OCI-LY7 (cell line): ENCODE data around the gene GDPD4.

ENCODE experiments used
- CTCF ChIP-seq: fragments of 200-600 bp; sonication (generic); conservative IDR thresholded peaks from 2 replicates; pipeline ENCODE4 v1.5.1; 2014; ENCODE audit warnings: mild to moderate bottlenecking, antibody characterized with exemption, low read length, moderate library complexity, mixed read lengths
- EZH2phosphoT487 ChIP-seq: fragments of 200-600 bp; sonication (generic); IDR thresholded peaks from 2 replicates; pipeline ENCODE4 v1.6.1; 2018; ENCODE audit warnings: low read depth, borderline replicate concordance, mild to moderate bottlenecking, mixed run types, antibody characterized with exemption, low read length, moderate library complexity, mixed read lengths

- TF ChIP-seq CTCF (no peak), EZH2phosphoT487 (no peak)
Observed at GRCh38 chr11:77345621-77346020, 44.1 kb upstream of the GDPD4 start.
